HG03060 (cell line): ENCODE results near the gene TBC1D24.
"Not testable (repeated sequence)": the region's sequence is repeated elsewhere in the genome, so short reads cannot be mapped to it uniquely, and the experiment has no call there.

ENCODE experiments used
- ATAC-seq: cut with Tn5 transposase; IDR thresholded peaks from one replicate; pipeline ENCODE4 v1.9.1; 2021; ENCODE audit warnings: low read depth, moderate number of reproducible peaks; ENCODE audit not compliant: unreplicated experiment

Gene TBC1D24

GRCh38 chr16:2474877-2475412, at the start of gene TBC1D24:
TBC1D24 (plus strand) TSS chr16:2475127; CDS start chr16:2496149, 21,022 bp downstream.
- no peak for ATAC-seq

GRCh38 chr16:2425825-2426430, 49.0 kb upstream of the TBC1D24 start:
- ATAC-seq: no peak

GRCh38 chr16:2426941-2427361, 48.0 kb upstream of the TBC1D24 start:
- ATAC-seq: no peak

- no peak for ATAC-seq
Measured at GRCh38 chr16:2427526-2427925, 47.4 kb upstream of the TBC1D24 start.

- peak; percentile 6 for ATAC-seq
Measured at GRCh38 chr16:2428051-2428783, 46.7 kb upstream of the TBC1D24 start.

GRCh38 chr16:2428784-2429033, 46.2 kb upstream of the TBC1D24 start:
- ATAC-seq: peak; percentile 4

- ATAC-seq: peak; percentile 62
Measured at GRCh38 chr16:2429034-2429770, 45.7 kb upstream of the TBC1D24 start, which contains the start of gene CCNF. CCNF (plus strand) TSS chr16:2429447; CDS start chr16:2429482, 35 bp downstream.

- peak; percentile 22 for ATAC-seq
Measured at GRCh38 chr16:2429771-2430663, 44.9 kb upstream of the TBC1D24 start.

GRCh38 chr16:2432286-2432685, 42.6 kb upstream of the TBC1D24 start:
- ATAC-seq: no peak

GRCh38 chr16:2432801-2433505, 42.0 kb upstream of the TBC1D24 start:
- ATAC-seq: no peak

- not testable (repeated sequence) for ATAC-seq
Measured at GRCh38 chr16:2435236-2435635, 39.7 kb upstream of the TBC1D24 start.

- ATAC-seq: no peak
Measured at GRCh38 chr16:2436110-2436509, 38.8 kb upstream of the TBC1D24 start.

GRCh38 chr16:2437032-2437790, 37.7 kb upstream of the TBC1D24 start:
- ATAC-seq: no peak

- no peak for ATAC-seq
Measured at GRCh38 chr16:2438121-2438520, 36.8 kb upstream of the TBC1D24 start.

GRCh38 chr16:2439598-2439997, 35.3 kb upstream of the TBC1D24 start:
- no peak for ATAC-seq

- not testable (repeated sequence) for ATAC-seq
Measured at GRCh38 chr16:2441143-2441804, 33.7 kb upstream of the TBC1D24 start.

GRCh38 chr16:2443555-2443954, 31.4 kb upstream of the TBC1D24 start:
- ATAC-seq: no peak

GRCh38 chr16:2447920-2448583, 26.9 kb upstream of the TBC1D24 start:
- no peak for ATAC-seq
